NCI-H460 (cell line): ENCODE results near the gene HSPB1. TPM values are rescaled to one million over a fixed set of nuclear protein-coding genes. Genes with fewer than 3 reads are reported as not detected.

Source experiments
- total RNA-seq: library from RNA; depleted of rRNA; stranded (reverse); fragments of >200 nt; shearing (Covaris generic); gene quantifications from 2 replicates; pipeline ENCODE4 v1.2.3, GENCODE V29; 2014; rRNA removed

The HSPB1 gene
- total RNA-seq, 1 experiment from 2014 or later: 24.9 TPM

Other genes with a start within 250 kb of the HSPB1 start
- gene SRRM3, start 100.8 kb upstream of the HSPB1 start, total RNA-seq: 2.9 and 3.1 TPM in 2 replicates
- gene YWHAG, start 56.3 kb downstream of the HSPB1 start, total RNA-seq: 151 and 167 TPM in 2 replicates
- gene SSC4D, start 107.0 kb downstream of the HSPB1 start, total RNA-seq: 0.37 and 0.75 TPM in 2 replicates
- 14.7 and 20.2 TPM in 2 replicates for gene ZP3, start 122.3 kb downstream of the HSPB1 start, total RNA-seq
- 5.5 and 6.1 TPM in 2 replicates for gene DTX2, start 159.0 kb downstream of the HSPB1 start, total RNA-seq
- 0.15 TPM in 1 of 2 replicates, not detected in the other for gene UPK3B, start 207.9 kb downstream of the HSPB1 start, total RNA-seq
- not detected in 2 replicates for gene SPDYE16, start 240.6 kb downstream of the HSPB1 start, total RNA-seq